HL-60 (cell line): ENCODE results near the gene WTAP.
"Not testable (repeated sequence)": the region's sequence is repeated elsewhere in the genome, so short reads cannot be mapped to it uniquely, and the experiment has no call there.

Experiments used
- DNase-seq, 2 experiments: peaks; one replicate each; pipeline ENCODE4 v3.0.0-alpha.2; 2010 to 2020; ENCODE audit warnings: low read depth in 1 of 2, low spot score in 1 of 2
- H3K27ac ChIP-seq: fragments of 250-450 bp; sonication (Bioruptor Pico); replicated peaks from 2 replicates; pipeline ENCODE4 v1.5.1; 2020; ENCODE audit warnings: mild to moderate bottlenecking, moderate library complexity
- H3K27me3 ChIP-seq: fragments of 250-450 bp; sonication (Bioruptor Pico); 2 replicates; pipeline ENCODE4 v1.5.1; 2021; ENCODE audit warnings: mild to moderate bottlenecking, moderate library complexity; ENCODE audit not compliant: insufficient read depth, poor library complexity, severe bottlenecking
- H3K4me3 ChIP-seq: replicated peaks from 2 replicates; pipeline ENCODE4 v1.5.1; 2011; ENCODE audit warnings: mild to moderate bottlenecking, control low read depth, low read length; ENCODE audit not compliant: insufficient read depth
- GABPA ChIP-seq: IDR thresholded peaks from 2 replicates; pipeline ENCODE4 v1.6.1; 2012; ENCODE audit warnings: low read depth
- POLR2AphosphoS5 ChIP-seq: IDR thresholded peaks from 2 replicates; pipeline ENCODE4 v1.6.1; 2012; ENCODE audit warnings: low read depth
- SPI1 ChIP-seq: IDR thresholded peaks from 2 replicates; pipeline ENCODE4 v1.6.1; 2012; ENCODE audit warnings: low read depth, mild to moderate bottlenecking, borderline replicate concordance
- TF ChIP-seq, protein P1 (sequence below): IDR thresholded peaks from 2 replicates; pipeline ENCODE4 v1.6.1; 2012; ENCODE audit warnings: low read depth; ENCODE audit not compliant: insufficient replicate concordance
- TF ChIP-seq, protein P2 (sequence below): IDR thresholded peaks from one replicate; pipeline ENCODE4 v1.5.1; 2011; ENCODE audit warnings: low read length, control low read depth, inconsistent platforms; ENCODE audit not compliant: insufficient read depth

The WTAP gene

DNA sequence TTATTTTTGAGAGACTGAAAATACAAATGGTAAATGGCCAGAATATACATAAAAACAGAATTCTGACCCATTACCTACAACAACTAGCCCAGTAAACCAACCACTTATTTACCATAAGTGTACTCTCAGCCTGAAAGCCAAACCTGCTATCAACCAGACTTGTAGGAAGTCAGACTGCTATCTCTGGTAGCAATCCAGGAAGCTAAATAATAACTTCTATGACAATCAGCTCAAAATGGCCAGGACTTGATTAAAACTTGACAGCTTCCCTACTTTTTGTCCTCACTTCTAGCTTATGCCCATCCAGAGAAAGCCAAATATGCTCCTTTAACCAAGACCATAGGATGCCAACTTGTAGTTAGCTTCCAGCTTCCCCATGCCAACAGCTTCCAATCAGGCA is 4.7 kb upstream of the WTAP start:
- no peak for TF ChIP-seq POLR2AphosphoS5
- TF ChIP-seq, protein P1, sequence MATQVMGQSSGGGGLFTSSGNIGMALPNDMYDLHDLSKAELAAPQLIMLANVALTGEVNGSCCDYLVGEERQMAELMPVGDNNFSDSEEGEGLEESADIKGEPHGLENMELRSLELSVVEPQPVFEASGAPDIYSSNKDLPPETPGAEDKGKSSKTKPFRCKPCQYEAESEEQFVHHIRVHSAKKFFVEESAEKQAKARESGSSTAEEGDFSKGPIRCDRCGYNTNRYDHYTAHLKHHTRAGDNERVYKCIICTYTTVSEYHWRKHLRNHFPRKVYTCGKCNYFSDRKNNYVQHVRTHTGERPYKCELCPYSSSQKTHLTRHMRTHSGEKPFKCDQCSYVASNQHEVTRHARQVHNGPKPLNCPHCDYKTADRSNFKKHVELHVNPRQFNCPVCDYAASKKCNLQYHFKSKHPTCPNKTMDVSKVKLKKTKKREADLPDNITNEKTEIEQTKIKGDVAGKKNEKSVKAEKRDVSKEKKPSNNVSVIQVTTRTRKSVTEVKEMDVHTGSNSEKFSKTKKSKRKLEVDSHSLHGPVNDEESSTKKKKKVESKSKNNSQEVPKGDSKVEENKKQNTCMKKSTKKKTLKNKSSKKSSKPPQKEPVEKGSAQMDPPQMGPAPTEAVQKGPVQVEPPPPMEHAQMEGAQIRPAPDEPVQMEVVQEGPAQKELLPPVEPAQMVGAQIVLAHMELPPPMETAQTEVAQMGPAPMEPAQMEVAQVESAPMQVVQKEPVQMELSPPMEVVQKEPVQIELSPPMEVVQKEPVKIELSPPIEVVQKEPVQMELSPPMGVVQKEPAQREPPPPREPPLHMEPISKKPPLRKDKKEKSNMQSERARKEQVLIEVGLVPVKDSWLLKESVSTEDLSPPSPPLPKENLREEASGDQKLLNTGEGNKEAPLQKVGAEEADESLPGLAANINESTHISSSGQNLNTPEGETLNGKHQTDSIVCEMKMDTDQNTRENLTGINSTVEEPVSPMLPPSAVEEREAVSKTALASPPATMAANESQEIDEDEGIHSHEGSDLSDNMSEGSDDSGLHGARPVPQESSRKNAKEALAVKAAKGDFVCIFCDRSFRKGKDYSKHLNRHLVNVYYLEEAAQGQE, result no peak
- H3K27me3 ChIP-seq, result no peaks in the 10 kb centered on the region
- no peak overlapping the region for H3K4me3 ChIP-seq
- DNase-seq, result no peak
- no peak overlapping the region for H3K27ac ChIP-seq

DNA sequence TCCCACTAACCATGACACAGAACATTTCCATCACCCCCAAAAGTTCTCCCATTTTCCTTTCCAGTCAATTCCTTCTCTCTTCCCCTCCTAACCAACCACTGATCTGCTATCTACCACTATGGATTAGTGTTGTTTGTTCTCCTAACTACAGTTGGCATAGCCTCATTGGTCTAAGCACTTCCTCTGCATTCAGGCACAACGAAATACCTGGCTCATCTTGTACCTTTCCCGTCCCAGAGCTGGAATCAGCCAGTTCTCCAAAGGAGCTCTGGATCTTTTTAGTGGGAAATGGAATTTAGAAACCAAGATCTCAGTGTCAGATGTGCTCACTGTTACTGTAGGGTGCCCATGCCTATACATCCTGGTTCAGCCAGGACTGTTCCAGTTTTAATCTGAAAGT is 4.0 kb upstream of the WTAP start:
- no peak for DNase-seq
- Histone ChIP-seq H3K27ac (no peak overlapping the region), H3K27me3 (no peaks in the 10 kb centered on the region), H3K4me3 (no peak overlapping the region)
- TF ChIP-seq SPI1 (no peak), GABPA (no peak), POLR2AphosphoS5 (no peak)
- TF ChIP-seq, protein P2, sequence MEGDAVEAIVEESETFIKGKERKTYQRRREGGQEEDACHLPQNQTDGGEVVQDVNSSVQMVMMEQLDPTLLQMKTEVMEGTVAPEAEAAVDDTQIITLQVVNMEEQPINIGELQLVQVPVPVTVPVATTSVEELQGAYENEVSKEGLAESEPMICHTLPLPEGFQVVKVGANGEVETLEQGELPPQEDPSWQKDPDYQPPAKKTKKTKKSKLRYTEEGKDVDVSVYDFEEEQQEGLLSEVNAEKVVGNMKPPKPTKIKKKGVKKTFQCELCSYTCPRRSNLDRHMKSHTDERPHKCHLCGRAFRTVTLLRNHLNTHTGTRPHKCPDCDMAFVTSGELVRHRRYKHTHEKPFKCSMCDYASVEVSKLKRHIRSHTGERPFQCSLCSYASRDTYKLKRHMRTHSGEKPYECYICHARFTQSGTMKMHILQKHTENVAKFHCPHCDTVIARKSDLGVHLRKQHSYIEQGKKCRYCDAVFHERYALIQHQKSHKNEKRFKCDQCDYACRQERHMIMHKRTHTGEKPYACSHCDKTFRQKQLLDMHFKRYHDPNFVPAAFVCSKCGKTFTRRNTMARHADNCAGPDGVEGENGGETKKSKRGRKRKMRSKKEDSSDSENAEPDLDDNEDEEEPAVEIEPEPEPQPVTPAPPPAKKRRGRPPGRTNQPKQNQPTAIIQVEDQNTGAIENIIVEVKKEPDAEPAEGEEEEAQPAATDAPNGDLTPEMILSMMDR, result no peak
- TF ChIP-seq, protein P1, result no peak

DNA sequence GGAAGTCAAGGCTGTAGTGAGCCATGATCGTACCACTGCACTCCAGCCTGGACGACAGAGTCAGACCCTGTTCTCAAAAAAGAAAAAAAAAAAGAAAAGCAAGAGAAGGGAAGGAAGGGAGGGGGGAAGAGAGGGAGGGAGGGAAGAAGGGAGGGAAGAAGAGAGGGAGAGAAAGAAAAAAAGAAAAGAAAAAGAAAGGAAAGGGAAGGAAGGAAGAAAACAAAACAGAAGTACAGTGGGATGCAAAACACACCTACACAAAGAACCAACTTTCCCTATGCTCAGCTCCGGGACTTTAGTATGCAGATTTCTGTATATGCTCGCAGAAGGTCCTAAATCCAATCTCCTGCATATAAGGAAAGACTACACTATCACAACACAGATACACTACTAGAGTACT is 2.5 kb upstream of the WTAP start:
- Histone ChIP-seq H3K4me3 (no peak overlapping the region), H3K27ac (no peak overlapping the region), H3K27me3 (no peaks in the 10 kb centered on the region)
- no peak for DNase-seq
- TF ChIP-seq SPI1, result no peak
- no peak for TF ChIP-seq GABPA
- TF ChIP-seq, protein P2, result no peak
- TF ChIP-seq POLR2AphosphoS5, result no peak
- TF ChIP-seq, protein P1, result no peak

DNA sequence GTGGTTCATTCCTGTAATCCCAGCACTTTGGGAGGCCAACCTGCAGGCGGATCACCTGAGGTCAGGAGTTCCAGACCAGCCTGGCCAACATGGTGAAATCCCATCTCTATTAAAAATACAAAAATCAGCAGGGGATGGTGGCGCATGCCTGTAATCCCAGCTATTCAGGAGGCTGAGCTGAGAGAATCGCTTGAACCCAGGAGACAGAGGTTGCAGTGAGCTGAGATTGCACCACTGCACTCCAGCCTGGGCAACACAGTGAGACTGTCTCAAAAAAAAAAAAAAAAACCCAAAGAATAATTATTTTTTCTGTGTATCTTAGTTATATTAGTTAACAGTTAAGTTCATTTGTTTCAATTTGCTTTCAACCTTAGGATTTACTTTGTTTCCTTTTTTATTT is 2.1 kb upstream of the WTAP start:
- not testable (repeated sequence) for H3K27me3 ChIP-seq, H3K27ac ChIP-seq, H3K4me3 ChIP-seq, DNase-seq
